ENCODE measurements around the gene ASB18.

Gene ASB18

DNA sequence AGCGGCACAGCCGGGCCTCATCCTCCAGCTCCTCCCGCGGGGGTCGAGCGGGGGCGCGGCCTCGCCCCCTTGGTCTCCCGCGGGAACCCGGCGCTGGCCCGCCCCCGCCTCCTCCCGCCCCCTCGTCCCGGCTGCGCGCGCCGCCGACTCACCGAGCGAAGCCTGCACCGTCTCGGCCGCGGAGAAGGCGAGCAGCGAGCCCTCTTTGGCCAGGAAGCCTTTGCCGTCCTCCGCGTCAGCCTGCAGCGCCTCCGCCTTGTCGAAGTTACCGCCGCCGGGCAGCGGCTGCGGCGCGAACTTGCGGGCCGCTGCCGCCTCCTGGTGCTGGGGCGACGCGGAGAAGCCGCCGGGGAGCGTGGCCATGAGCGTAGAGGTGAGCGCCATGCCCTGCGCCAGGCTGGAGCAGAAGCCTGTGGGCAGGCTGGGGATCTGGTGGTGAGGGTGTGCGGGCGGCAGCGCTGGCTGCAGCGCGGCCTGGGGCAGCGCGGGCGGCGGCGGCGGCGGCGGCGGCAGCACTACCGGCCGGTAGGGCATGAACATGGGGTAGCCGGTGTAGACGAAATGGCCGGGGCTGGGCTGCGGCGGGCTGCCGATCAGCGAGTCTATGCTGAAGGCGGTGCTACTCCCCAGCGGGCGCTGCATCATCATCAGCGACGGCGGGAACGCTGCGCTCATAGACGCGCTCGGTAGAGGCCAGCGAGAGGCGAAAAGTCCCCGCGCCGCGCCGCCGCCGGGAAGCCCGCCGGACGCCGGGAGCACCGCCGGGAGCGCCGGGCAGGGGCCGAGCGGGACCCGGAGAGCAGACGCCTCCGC is 96.7 kb downstream of the ASB18 start:
- TF ChIP-seq, protein P1, sequence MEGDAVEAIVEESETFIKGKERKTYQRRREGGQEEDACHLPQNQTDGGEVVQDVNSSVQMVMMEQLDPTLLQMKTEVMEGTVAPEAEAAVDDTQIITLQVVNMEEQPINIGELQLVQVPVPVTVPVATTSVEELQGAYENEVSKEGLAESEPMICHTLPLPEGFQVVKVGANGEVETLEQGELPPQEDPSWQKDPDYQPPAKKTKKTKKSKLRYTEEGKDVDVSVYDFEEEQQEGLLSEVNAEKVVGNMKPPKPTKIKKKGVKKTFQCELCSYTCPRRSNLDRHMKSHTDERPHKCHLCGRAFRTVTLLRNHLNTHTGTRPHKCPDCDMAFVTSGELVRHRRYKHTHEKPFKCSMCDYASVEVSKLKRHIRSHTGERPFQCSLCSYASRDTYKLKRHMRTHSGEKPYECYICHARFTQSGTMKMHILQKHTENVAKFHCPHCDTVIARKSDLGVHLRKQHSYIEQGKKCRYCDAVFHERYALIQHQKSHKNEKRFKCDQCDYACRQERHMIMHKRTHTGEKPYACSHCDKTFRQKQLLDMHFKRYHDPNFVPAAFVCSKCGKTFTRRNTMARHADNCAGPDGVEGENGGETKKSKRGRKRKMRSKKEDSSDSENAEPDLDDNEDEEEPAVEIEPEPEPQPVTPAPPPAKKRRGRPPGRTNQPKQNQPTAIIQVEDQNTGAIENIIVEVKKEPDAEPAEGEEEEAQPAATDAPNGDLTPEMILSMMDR (IDR thresholded peaks at IDR 0.05; ENCODE audit: insufficient read depth, low read length, missing control alignments): no peak
- ChIA-PET CTCF (interaction anchor here (4.9 to 6.3 kb wide), 2 partner anchors 11 to 388 kb away, joined by 22 to 57 read pairs; no protein-coding TSS in a partner anchor), POLR2A (no interaction called here)
- H3K4me3 ChIP-seq (ENCODE audit: low read depth, low read length): peak overlapping the region; percentile 49
- no peak for DNase-seq (ENCODE audit: low read depth, low spot score)

DNA sequence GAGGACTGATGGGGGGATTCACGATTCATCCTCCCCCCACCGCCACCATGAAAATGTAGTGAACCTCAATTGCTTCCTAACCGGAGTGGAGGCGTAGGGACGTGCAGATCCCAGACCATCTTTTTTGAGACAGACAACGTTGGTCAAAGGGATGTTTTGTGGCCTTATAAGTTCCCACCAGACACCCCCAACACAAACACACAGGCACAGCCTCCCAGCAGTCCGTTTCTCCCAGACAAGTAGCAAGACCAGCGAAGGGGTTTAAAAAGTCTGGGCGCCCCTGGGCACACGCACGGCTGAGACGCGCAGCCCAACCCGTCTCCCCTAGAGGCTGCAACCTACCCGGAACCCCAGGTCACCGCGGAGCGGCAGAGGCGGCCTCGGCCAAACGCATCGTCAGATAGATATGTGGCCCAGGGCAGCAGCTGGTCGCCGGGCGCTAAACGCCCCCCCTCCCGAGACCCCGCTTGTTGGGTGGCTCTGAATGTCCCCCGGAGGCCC is 97.4 kb downstream of the ASB18 start:
- ChIA-PET CTCF (interaction anchor here (2.0 to 6.3 kb wide), 2 partner anchors 11 to 24 kb away, joined by 7 to 57 read pairs; no protein-coding TSS in a partner anchor), POLR2A (no interaction called here)
- TF ChIP-seq, protein P1 (IDR thresholded peaks at IDR 0.05; ENCODE audit: insufficient read depth, low read length, missing control alignments): no peak
- DNase-seq (ENCODE audit: low read depth, low spot score): no peak
- H3K4me3 ChIP-seq (ENCODE audit: low read depth, low read length): peak overlapping the region; percentile 49

DNA sequence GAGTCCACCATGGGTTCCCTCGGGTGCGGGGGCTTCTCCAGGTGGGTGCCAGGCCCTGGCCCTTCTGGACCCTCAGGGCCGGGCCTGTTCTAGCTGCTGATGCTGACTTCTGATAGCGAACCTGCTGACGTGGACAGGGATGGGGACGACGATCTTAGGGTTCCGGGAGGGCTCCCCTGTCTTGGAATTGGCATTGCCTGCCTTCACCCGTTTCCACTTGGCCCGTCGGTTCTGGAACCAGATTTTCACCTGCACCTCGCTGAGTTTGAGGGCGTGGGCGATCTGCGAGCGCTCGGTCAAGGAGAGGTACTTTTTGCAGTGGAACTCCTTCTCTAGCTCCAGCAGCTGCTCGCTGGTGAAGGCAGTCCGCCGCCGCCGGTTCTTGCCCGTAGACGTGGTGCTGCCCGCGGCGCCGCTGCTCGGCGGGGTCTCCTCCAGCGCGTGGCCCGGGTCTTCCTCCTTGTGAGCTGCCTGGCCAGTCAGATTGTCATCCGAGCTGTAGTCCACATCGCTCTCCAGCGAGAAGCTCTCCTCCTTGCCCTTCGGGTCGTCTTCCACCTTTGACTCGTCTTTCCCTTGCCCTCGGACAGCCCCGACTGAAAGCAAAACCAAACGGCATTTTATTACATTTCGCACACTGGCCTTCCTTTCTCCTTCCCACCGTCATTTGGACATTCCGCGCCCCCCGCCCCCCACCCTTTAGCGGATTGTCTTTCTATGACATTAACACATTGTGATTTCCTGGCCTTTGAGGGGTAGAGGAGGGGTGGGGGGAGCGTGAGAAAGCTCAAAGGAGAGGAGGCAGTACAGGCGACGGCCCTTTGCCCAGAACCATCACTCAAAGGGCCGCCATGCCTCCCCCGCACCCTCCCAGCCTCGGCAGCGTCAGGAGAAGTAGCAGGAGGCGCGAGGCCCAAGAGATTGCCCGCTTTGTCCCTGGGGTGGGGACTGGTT is 98.1 kb downstream of the ASB18 start:
- H3K4me3 ChIP-seq (ENCODE audit: low read depth, low read length): peak overlapping the region; percentile 20
- no peak for DNase-seq (ENCODE audit: low read depth, low spot score)
- TF ChIP-seq, protein P1 (IDR thresholded peaks at IDR 0.05; ENCODE audit: insufficient read depth, low read length, missing control alignments): no peak
- ChIA-PET CTCF (interaction anchor here (0.6 to 6.3 kb wide), 4 partner anchors 8 to 387 kb away, joined by 4 to 57 read pairs (median 6); no protein-coding TSS in a partner anchor), POLR2A (no interaction called here)

DNA sequence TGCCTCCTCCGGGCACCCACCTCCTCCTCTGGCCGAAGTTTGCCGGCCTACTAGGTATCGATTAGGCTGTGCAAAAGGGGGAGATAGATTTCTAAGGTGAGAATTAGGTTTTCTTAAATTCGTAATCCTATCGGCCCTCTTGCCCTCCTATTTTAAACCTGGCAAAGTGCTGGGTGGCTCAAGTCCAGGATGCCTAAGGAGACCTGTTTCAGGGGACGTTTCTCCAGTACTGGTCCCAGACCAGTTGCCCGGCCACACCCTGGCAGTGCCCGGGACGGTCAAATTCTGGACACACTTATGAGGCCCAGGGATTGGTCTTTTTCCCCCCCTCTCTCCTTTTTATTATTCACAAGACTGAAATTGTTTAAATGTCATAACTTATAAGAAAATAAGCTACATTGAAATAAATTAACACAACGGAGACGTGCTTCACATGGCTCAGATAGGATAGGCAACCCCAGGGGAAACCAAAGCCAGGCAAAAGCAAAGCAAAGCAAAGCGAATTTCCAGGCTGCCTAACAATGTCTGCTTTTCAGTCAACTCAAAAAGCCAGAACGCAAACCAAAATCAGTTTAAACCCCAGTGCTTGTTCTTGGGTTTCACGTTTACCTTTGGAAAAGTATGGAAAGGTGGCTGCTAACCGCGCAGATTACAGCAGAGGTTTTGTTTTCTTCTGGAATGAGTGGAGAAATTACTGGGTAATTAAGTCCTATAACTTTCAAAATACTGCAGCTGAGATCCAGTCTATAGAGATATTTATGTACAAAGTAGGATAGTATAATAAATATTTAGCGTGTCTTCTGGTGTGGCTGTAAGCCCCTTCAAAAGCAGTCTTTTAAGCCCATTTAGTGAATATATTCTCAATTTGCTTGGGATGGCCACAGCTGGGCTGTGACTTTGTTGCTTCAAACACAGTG is 99.0 kb downstream of the ASB18 start:
- no peak overlapping the region for H3K4me3 ChIP-seq (ENCODE audit: low read depth, low read length)
- TF ChIP-seq, protein P1 (IDR thresholded peaks at IDR 0.05; ENCODE audit: insufficient read depth, low read length, missing control alignments): no peak
- no peak for DNase-seq (ENCODE audit: low read depth, low spot score)
- ChIA-PET POLR2A (no interaction called here), CTCF (interaction anchor here (0.6 to 6.3 kb wide), 4 partner anchors 9 to 386 kb away, joined by 4 to 57 read pairs (median 6); no protein-coding TSS in a partner anchor)

DNA sequence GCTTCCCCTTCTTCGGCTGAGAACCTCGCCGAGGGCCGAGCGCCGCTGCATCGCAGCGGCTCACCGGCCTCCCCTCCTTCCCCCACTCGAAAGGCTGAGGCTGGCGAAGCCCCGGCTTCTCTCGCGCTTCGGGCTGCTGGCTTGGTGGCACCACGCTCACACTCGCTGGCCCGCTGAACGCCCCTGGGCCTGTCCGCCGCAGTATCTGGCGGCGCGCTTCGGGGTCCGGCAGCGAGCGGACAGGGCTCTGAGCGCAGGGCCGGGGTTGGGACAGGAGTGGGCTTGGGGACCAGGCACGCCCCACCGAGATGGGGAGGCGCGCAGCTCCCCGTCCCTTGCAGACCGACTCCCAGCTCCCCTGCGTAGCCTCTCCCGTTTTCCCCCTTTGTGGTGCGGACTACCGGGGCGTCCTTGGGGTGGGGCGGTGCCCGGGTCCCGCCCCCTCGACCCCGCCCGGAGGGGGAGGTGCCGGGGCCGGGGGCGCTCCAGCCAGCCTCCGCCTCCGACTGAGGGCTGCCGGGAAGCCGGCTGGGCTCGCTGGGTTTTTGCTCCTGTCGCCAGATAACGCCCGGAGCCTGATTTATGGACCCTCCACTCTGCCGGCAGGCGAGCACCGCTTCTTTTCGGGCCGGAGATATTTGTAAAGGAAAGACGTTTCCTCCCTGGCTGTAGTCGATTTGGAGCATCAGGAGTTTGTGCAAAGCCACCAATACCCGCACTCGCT is 99.8 kb downstream of the ASB18 start:
- DNase-seq (ENCODE audit: low read depth, low spot score): no peak
- CTCF ChIA-PET: interaction anchor here (0.6 to 6.3 kb wide), 2 partner anchors 14 to 1937 kb away, joined by 3 to 57 read pairs; no protein-coding TSS in a partner anchor
- POLR2A ChIA-PET: no interaction called here
- peak overlapping the region; percentile 46 for H3K4me3 ChIP-seq (ENCODE audit: low read depth, low read length)
- TF ChIP-seq, protein P1 (IDR thresholded peaks at IDR 0.05; ENCODE audit: insufficient read depth, low read length, missing control alignments): no peak
